ENCODE measurements around the gene OTOGL.
"Not testable (repeated sequence)": the region's sequence is repeated elsewhere in the genome, so short reads cannot be mapped to it uniquely, and the experiment has no call there.

Gene OTOGL

DNA sequence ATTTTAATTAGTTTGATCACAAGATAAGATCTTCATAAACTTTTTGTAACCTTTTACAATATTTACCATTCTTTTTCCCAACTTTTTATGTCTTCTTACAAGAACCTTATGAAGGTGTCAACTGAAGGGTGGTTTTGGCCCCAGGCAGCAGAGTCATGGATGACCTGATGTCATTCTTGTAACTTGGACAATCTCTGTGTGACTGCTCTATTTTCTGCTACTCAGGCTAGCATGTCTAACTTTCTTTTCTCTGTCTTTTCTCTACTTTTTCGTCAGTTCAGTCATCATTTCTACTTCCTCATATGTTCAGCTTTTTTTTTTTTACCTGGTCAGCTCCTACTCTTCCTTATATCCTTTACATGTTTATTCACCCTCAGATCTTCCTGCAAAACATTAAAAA is 194.0 kb downstream of the OTOGL start:
- no peak for DNase-seq

DNA sequence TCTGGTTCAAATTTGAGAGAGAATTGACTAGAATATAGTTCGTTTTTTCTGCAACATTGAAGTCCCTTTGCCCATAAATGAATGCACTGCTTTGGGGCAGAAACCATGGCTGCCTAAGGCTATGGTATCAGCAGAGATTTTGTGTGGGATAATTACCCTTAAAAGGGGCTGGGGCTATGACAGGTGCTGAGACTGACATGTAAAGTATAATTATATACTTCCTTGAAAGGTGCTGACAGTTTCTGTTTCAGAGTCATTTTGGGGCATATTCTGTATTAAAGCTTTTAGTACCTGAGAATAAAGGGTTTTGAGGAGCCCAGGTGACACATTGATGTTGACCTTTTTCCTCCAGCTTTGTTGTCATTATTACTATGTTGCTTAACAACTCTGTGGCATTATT is 194.4 kb downstream of the OTOGL start:
- DNase-seq, result no peak

DNA sequence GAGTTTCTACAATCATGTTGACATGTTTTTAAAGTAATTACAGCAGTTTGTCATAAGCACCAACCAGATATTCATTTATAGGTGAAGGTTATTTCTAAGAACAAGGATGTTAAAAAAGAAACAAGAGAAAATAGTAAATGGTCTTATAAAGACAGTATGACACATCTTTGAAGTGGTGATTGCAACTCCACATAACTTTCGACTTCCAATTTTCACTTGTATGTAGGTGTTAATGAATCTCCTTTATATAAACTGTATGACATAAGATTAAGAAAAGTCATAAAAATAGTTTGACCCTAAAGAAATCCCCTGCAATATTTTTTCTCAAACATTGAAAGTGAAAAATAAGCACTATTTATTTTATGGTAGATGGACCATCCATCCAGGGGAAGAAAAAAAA is 199.9 kb downstream of the OTOGL start:
- DNase-seq, result no peak

DNA sequence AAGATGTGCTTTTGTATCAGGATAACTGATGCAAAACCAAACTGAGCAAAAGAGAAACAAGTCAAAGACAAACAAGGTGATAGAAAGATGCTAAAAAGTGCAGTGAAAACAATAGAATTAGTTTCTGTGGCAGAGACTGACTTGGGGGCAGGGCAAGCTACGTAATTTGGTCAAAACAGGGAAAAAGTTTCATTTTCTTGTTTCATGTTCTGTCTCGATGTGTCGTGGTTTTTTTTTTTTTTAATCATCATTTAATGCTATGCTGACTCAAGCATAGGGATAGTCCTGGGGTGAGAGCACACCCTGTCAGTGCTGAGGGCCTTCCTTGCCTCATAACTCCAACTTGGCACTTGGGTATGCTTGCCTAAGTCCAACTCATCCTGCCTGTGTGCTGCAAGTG is 200.6 kb downstream of the OTOGL start:
- no peak for DNase-seq

DNA sequence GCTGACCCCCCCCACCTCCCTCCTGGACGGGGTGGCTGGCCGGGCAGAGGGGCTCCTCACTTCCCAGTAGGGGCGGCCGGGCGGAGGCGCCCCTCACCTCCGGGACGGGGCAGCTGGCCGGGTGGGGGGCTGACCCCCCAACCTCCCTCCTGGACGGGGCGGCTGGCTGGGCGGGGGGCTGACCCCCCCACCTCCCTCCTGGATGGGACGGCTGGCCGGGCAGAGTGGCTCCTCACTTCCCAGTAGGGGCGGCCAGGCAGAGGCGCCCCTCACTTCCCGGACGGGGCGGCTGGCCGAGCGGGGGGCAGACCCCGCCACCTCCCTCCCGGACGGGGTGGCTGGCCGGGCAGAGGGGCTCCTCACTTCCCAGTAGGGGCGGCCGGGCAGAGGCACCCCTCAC is 208.1 kb downstream of the OTOGL start:
- not testable (repeated sequence) for DNase-seq

DNA sequence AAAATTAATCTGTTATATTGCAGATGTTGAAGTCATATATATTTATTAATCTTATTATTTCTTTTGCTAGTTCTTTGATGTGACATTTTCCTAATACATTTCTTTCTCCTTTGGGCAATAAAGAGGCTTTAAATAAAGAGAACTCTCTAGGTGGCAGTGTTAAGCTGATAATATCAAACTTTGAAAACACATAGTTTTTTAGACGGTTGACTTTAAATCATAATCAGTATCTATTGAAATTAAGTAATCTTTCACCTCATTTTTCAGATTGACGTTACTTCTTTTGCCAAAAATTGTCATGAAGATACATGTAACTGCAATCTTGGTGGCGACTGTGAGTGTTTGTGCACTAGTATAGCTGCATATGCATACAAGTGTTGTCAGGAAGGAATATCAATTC is 213.9 kb downstream of the OTOGL start:
- DNase-seq, result no peak

DNA sequence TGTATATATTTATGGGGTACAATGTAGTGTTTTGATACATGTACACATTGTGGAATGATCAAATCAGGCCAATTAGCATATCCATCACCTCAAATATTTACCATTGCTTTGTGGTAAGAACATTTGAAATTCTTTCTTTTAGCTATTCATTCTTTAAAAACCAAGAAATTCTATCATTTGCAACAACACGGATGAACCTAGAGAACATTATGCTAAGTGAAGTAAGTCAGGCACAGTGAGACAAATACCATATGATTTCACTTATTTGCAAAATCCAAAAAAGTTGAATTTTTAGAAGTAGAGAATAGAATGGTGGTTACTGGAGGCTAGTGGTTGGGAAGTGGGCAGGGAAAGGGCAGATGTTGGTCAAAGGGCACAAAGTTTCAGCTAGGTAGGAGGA is 215.4 kb downstream of the OTOGL start:
- no peak for DNase-seq

DNA sequence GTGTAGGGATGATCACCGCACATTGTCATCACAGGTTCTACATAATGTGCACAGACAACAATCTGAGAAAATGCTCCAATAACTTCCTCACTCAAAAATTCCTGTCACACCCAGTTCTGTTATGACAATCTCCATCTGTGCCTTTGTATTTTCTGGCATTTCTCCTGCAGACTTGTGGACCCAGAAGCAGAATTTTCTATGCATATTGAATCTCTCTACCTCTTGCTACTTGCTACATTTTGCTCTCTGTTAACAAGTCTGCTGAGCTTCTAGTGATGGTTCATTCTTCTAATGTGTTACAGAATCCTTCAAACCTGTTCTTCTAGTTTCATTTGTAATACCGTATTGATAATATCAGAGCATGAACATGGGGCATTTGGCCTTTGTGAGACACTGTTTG is 216.9 kb downstream of the OTOGL start:
- DNase-seq, result no peak

DNA sequence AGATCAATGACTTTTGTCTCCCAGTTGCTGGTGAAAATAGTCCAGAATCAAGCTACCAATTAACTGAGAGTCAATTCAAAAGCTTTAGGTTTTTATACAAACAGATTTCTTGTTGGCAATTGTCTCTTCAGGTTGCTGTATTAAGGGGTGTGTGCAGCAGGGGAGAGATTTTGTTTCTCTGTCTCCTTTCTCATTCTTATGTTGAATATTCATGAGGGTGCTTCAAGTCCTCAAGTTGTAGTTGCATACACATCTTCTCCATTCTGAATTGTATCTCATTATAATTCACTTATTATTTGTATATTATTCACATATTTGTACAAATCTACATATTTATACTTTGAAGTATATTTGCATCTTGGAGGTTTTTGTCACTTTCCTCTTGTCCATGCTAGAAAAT is 218.0 kb downstream of the OTOGL start:
- DNase-seq, result no peak

DNA sequence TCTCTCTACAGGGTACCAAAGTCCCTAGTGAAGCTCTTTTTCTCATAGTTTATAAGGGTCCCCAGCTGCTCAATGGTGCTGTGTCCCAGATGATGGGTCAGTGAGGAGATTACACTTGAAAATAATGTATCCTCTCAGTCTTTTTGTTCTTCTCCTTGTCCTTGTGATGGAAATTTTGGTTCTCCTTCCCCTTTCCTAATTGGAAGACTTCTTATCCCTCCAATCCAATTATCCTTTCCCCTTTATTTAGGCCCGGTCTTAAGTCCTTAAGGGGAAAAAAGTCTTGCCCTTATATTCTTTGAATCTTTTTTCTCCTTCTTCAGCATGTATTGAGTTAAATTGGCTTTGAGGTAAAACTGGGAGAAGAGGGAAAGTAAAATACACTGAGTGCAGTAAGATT is 218.6 kb downstream of the OTOGL start:
- DNase-seq, result no peak

DNA sequence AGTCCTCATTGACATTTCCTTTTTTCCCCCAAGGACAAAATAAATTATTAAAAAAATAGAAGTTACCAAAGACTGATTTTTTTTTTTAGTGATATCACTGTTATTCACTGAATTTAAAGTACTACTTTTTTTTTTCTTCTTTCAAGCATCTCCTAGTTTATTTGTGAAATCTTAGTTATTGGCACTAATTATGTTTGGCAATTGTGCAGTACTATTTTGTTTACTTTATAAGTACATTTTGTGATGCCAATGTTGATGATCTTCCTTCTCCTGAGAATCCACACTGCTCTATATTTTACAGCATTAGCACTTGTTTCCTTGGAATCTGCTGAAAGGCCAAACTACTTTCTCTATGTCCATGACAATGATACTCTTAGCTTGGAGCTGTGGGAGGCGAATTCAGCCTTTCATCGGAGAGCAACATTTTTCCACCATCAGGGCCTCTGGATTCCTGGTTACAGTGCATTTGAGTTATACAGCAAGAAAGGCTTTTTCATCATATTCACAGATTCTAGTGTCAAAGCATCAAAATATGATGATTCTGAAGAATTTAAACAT is 220.9 kb downstream of the OTOGL start:
- no peak for DNase-seq

DNA sequence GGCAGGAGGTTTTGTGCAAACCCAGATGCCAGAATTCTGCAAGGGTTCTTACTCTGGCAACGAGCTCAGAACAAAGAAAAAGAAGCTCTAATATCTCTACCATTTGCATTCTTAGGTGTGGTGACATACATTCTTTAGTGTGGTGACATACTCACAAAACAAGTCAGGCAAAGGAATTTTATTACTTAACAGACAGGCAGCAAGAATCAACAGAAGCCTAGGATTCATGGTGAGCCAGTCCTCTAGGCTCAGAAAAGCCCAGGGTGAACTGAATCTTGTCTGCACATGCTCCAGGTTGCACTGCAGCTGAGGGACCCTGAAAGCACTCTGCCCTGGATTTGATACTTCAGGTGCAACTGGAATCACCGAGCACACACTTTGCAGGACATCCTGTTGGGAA is 222.3 kb downstream of the OTOGL start:
- no peak for DNase-seq

DNA sequence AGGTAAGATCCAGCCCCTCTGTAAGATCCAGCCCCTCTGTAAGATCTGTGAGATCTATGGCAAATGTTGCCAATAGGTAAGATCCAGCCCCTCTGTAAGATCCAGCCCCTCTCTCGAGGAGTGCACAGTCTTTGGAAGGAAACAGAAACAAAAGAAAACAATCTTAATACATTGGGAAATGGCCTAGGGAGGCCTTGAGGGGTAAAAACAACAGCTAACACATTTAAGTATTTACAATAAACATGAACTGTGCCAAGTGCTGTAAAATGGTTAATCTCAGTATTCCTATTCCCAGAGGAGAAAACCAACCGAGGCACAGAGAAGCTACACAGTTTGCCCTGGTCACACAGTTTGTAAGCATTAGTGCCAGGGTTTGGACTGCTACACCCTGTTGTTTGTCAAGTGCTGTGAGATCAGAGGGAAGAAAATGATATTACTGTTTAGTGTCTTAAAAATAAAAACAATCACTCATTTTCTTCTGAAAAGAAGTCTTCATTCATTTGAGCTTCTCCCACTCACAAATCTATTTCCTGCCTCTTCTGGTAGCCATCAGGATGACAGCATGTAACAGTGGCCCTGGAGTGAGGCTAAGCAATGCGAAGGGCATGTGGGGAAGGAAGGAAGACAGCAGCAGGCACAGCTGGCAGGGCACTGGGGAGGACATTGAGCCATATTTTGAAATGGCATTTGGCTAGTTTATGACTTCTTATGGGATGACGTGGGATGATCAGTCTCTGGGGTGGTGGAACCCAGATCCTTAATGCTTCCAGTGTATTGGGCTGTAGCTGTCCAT is 226.0 kb downstream of the OTOGL start:
- DNase-seq, result no peak

DNA sequence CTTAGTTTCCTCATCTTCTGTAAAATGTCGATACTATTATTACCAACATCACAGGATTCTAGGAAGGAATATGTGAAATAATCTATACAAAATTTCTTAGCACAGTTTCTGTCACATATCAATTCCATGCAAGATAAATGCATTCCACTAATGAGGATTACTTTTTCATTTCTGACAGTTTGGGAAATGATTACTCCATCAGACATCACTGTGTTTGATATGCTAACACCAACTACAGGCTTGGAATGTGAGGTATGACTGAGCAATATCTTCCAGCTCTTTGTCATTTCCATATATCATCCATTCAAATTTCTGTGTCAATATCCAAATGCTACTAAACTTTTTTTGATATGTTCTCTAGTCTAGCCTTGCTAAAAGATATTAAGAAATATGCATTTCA is 233.5 kb downstream of the OTOGL start:
- no peak for DNase-seq

DNA sequence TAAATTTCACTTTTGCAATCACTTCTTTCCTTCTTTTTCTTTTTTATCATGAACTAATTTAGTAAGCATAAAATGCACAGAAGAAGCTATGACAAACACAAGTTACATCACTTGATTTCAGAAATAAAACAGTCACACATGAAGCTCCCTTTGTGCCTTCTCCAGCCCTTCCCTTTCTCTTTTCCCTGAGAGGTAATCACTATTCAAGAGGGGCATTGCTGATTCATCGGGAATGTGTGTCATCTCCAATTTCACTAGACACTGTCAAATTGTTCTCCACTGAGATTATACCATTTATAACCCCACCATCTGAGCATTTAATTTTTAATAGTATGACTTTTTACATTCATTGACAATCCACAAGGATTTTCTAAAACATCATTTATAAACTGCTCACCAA is 253.1 kb downstream of the OTOGL start:
- no peak for DNase-seq

DNA sequence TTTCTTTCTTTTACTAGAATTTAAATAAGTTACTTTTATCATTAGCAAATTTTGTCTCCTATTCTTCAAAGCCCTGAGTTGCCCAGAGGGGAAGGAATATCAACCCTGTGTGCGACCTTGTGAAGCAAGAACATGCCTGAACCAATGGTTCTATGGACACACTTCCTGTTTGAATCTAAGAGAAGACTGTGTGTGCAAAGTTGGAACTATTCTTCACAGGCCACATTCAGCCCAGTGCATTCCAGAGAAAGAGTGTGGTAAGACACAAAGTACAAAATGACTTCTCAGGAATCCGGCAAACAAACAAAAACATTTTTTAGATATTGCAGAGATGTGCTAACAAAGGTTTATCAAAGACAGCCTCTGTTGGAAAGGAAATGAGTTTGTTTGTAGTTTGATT is 253.9 kb downstream of the OTOGL start:
- DNase-seq, result no peak

DNA sequence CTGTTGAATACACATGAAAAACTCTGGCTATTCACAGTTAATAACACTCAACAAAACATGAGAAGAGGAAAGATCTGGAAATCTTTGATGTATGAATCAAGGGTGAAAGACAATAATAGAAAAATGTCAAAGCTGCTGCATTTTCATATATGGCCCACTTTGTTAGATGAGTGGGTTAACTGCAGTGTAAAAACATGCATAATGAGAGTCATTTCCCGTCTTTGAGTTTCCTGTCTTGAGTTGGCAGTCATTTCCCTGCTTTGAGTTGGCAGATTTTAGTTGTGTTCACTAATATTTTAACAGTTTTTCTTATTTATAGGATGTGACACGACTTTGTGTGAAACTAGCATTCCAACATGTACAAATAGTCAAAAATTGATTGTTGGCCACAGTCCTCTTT is 256.8 kb downstream of the OTOGL start:
- no peak for DNase-seq

DNA sequence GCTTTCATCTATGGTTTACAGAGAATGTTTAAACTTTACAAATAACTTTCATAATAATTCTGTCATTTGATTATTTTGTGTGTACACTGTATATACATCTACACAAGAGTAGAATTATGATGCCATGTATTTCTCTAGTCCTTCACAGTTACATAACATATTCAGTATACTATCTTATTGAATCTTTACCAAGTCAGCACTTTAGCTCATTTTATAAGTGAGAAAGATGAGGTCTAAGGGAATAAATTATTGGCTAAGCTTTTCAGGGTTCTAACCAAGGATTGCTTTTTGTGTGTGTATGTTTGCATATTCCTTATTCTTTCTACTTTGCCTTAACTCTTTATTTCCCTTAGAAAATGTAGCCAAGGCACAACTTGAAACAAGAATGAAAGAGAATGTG is 260.4 kb downstream of the OTOGL start:
- no peak for DNase-seq

DNA sequence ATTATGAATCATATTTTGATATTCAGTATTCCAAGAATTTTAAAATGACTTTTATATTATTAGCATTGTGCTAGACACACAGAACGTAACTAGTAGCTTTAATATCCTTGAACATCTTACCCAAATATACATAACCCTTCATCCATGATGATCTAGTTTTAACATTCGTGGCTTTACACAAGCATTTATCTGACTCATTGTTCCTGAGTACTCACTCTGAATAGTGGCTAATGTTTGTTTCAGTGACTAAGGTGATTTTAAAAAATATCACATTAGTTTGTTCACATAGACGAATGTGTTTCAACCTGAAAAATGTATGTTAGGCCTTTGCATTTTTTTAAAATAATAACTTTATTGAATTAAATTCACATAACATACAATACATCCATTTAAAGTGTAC is 264.7 kb downstream of the OTOGL start:
- DNase-seq, result no peak

DNA sequence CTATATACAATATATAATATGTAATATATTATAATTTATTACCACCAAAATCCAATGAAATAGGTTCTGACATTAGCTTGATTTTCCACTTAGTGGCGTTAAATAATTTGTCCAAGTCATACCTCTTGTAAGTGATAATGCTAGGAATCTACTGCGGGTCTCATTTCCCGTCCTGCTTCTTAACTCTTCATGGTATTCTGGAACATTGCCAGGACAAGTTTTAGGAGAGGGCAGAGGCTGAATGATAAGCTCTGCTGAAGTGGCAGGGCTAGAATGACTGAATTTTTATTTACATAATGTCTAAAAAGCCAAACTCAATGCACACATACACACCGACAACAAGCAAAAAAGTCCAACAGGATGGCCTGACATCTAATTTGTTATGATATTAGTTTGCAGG is 274.3 kb downstream of the OTOGL start:
- no peak for DNase-seq

DNA sequence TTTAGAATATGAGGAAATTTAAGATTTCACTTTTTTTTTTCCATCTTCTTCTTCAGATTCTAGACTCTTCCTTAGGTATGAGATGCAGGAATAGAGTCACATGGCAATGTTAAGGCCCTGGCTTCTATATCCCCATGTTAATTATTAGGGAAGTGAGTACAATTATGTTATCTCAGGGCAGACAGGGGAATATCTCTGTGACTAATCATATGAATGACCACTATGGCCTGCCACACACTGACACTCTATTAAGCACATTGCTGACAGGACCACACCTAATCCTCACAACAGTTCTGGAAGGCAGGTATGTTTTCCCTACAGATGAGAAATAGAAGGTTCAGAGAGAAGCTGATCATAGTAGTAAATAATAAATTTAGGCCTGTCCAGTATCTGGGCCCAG is 275.3 kb downstream of the OTOGL start:
- no peak for DNase-seq

DNA sequence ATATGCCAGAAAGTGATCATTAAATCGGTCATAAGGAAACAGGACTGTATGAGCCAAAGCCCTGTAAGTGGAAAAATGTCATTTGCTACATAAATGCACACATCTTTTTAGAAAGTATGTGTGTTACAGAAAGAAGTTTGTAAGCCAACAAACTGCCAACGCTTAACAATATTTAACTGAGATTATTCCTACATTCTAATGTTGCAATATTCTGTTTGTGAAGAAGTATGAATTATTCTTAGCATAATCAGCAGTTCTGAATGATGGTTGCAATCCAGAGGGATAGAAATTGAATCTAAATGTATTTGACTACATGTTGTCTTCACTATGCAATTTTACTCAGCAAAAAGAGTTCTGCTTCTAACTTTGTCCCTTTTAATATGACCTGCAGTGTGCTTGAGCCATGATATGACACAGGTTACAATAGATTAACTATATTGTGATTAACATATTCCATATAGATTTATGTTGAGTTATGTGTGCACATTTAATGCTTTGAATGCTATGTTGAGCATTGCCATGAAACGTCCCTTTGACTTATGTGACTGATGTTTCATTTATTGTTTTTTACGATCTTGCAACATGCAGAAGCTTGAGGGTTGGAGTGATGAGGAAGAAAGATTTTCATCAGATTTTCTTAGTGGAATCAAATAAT is 277.9 kb downstream of the OTOGL start:
- DNase-seq, result no peak

DNA sequence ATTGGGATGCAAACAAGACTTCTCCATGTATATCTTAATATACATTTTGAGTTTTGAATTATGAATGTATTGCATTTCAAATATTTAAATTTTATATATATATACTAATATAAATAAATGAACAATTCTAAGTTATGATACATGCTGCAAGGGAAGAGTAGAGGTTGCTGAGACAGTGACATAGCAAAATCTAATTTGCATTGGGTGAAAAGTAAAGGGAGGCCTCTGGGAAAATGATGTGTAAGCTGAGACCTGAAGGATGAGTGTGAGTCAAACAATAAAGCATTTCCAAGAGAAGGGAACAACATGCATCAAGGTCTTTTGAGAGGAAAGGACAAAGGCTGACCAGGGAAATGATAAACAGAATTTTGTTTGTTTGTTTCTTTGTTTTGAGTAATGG is 281.8 kb downstream of the OTOGL start:
- no peak for DNase-seq

DNA sequence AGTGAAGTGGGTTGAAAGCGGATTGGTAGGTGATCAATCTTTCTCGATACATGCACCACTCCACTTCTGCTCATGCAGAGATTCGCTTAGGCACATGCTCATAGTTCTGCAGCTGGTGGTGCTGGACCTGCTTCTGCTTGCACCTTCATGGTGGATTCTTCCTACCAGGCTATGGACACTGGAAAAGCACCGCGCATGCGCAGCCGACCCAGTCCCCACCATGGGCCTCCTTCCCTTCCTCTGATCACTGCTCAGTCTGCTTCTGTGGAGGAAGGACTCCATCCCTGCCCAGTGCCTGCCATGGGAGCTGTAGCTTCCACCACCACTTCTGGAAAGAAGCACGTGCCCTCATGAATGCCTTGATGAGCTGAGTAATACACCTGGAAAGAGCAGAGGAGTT is 282.9 kb downstream of the OTOGL start:
- DNase-seq, result no peak

DNA sequence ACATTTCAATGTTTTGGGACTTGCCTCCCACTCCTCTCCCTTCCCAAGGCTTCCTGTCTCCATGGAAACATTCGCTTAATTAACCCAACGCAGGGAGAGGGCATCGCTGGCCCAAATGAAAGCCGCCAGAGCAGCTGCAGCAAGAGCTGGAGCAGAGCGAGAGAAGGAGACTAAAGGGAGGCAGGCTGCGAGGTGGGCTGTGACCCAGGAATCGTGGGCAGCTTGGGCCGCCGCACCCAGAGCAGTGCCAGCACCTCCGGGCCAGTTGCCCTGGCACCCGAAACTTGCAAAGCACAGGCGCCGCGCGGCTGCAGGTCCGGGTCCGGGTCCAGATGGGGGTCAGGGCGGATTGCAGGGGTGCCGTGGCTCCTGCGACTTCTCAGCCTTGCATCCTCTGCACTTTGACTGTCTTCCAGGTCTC is 301.2 kb downstream of the OTOGL start:
- DNase-seq, result no peak
